Measurements from ENCODE around the gene SRRM5.

GRCh38 chr19:43620061-43621001 is 8.4 kb downstream of the SRRM5 start:
- TF ChIP-seq, protein P1, sequence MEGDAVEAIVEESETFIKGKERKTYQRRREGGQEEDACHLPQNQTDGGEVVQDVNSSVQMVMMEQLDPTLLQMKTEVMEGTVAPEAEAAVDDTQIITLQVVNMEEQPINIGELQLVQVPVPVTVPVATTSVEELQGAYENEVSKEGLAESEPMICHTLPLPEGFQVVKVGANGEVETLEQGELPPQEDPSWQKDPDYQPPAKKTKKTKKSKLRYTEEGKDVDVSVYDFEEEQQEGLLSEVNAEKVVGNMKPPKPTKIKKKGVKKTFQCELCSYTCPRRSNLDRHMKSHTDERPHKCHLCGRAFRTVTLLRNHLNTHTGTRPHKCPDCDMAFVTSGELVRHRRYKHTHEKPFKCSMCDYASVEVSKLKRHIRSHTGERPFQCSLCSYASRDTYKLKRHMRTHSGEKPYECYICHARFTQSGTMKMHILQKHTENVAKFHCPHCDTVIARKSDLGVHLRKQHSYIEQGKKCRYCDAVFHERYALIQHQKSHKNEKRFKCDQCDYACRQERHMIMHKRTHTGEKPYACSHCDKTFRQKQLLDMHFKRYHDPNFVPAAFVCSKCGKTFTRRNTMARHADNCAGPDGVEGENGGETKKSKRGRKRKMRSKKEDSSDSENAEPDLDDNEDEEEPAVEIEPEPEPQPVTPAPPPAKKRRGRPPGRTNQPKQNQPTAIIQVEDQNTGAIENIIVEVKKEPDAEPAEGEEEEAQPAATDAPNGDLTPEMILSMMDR (IDR thresholded peaks at IDR 0.05) = no peak
- no peak for TF ChIP-seq POLR2AphosphoS5 (IDR thresholded peaks at IDR 0.05; ENCODE audit: insufficient read depth in 1 of 2, low read depth in 1 of 2)

Measured in vagina (tissue), 2 donors.